HEK293T (cell line): ENCODE measurements around the gene DGAT2.

Experiments used
- FOXA1 ChIP-seq: fragments of 450-650 bp; IDR thresholded peaks from 2 replicates; pipeline ENCODE4 v1.6.1; 2016; ENCODE audit warnings: mild to moderate bottlenecking
- NFRKB ChIP-seq: fragments of 450-650 bp; IDR thresholded peaks from 2 replicates; pipeline ENCODE4 v1.6.1; 2016; ENCODE audit warnings: mild to moderate bottlenecking, moderate library complexity
- ZNF384 ChIP-seq: fragments of 450-650 bp; IDR thresholded peaks from 2 replicates; pipeline ENCODE4 v1.6.1; 2016

- TF ChIP-seq ZNF384 = no peak
- no peak for TF ChIP-seq NFRKB
- TF ChIP-seq FOXA1 = no peak
Observed at GRCh38 chr11:75822541-75822940, 54.0 kb downstream of the DGAT2 start.
